Measurements from ENCODE around the gene ABCB8. TPM values are rescaled to one million over a fixed set of nuclear protein-coding genes. Genes with fewer than 3 reads are reported as not detected.

Gene ABCB8
- total and polyA plus RNA-seq, 2 donors (not counting 1 experiment from before 2014, with no cell fraction given), result 41.4 to 69.7 TPM

GRCh38 chr7:150996376-150997074 is 31.7 kb upstream of the ABCB8 start:
- peaks cover 0 to 35% (median 4%) of the 10 kb centered on the region in 4 experiments for H3K27me3 ChIP-seq (replicated peaks in 1 of 4; ENCODE audit: control extremely low read depth in 1 of 4, control insufficient read depth in 3 of 4, insufficient read depth in 4 of 4, low read length in 3 of 4)
- H3K4me1 Mint-ChIP-seq, result peaks cover 4% of the 10 kb centered on the region
- H2AFZ ChIP-seq (ENCODE audit: insufficient read depth, low read depth, low read length, poor library complexity, severe bottlenecking), result no peak overlapping the region
- no peaks in the 10 kb centered on the region for H4K20me1 ChIP-seq (ENCODE audit: control insufficient read depth, insufficient read depth, low read length, poor library complexity, severe bottlenecking)
- no peak overlapping the region for H3K9ac ChIP-seq (ENCODE audit: low read length)
- H3K4me2 ChIP-seq (replicated peaks; ENCODE audit: low read depth, low read length, poor library complexity, severe bottlenecking), result no peak overlapping the region
- ChIA-PET POLR2A (no interaction called here), CTCF (no interaction called here)
- H3K79me2 ChIP-seq (ENCODE audit: control insufficient read depth, insufficient read depth, low read length), result no peaks in the 10 kb centered on the region
- no peak overlapping the region for H3K4me3 Mint-ChIP-seq
- ATAC-seq (ENCODE audit: low read depth), result no peak
- no peaks in the 10 kb centered on the region for H3K9me3 Mint-ChIP-seq (ENCODE audit: insufficient read depth)
- no peak overlapping the region for H3K27ac Mint-ChIP-seq
- TF ChIP-seq EZH2 (IDR thresholded peaks at IDR 0.05; ENCODE audit: borderline replicate concordance, insufficient read depth, low read depth, low read length, poor library complexity, severe bottlenecking), result no peak
- no peak for TF ChIP-seq CTCF (IDR thresholded peaks at IDR 0.05)
- peaks cover 0 to 14% of the 10 kb centered on the region in 2 donors for H3K4me1 ChIP-seq (ENCODE audit: control insufficient read depth in 2 of 2, insufficient read depth in 2 of 2, low read length in 2 of 2)
- intact Hi-C loops (cut with micrococcal nuclease), result no loop called here
- H3K27ac ChIP-seq (ENCODE audit: low read length in 2 of 2), result no peak overlapping the region
- H3K4me3 ChIP-seq (ENCODE audit: control extremely low read depth in 1 of 5, extremely low read depth in 1 of 5, insufficient read depth in 1 of 5, low read depth in 2 of 5, low read length in 4 of 5), result no peak overlapping the region
- H3K36me3 ChIP-seq (replicated peaks in 1 of 2; ENCODE audit: control extremely low read depth in 1 of 2, control insufficient read depth in 1 of 2, extremely low read depth in 1 of 2, insufficient read depth in 2 of 2, low read length in 1 of 2), result no peaks in the 10 kb centered on the region
- WGBS (ENCODE audit: insufficient coverage), result 6% methylated on average over 30 of the region's 31 CpGs
- peaks cover 0 to 16% (median 0%) of the 10 kb centered on the region in 3 donors for H3K9me3 ChIP-seq (ENCODE audit: control extremely low read depth in 1 of 3, control insufficient read depth in 2 of 3, insufficient read depth in 1 of 3, low read length in 2 of 3)
- no peak for DNase-seq
- peaks cover 13% of the 10 kb centered on the region for H3K27me3 Mint-ChIP-seq

GRCh38 chr7:150997075-150997511 is 31.2 kb upstream of the ABCB8 start:
- H3K27ac ChIP-seq (ENCODE audit: low read length in 2 of 2), result no peak overlapping the region
- ChIA-PET POLR2A (no interaction called here), CTCF (no interaction called here)
- peaks cover 0 to 14% of the 10 kb centered on the region in 2 donors for H3K4me1 ChIP-seq (ENCODE audit: control insufficient read depth in 2 of 2, insufficient read depth in 2 of 2, low read length in 2 of 2)
- peaks cover 0 to 16% (median 0%) of the 10 kb centered on the region in 3 donors for H3K9me3 ChIP-seq (ENCODE audit: control extremely low read depth in 1 of 3, control insufficient read depth in 2 of 3, insufficient read depth in 1 of 3, low read length in 2 of 3)
- Mint-ChIP-seq H3K27ac (no peak overlapping the region), H3K4me1 (peaks cover 4% of the 10 kb centered on the region), H3K9me3 (ENCODE audit: insufficient read depth) (no peaks in the 10 kb centered on the region), H3K27me3 (peaks cover 13% of the 10 kb centered on the region), H3K4me3 (no peak overlapping the region)
- no peak for TF ChIP-seq EZH2 (IDR thresholded peaks at IDR 0.05; ENCODE audit: borderline replicate concordance, insufficient read depth, low read depth, low read length, poor library complexity, severe bottlenecking)
- no peak for TF ChIP-seq CTCF (IDR thresholded peaks at IDR 0.05)
- H2AFZ ChIP-seq (ENCODE audit: insufficient read depth, low read depth, low read length, poor library complexity, severe bottlenecking), result no peak overlapping the region
- DNase-seq (no peak), ATAC-seq (ENCODE audit: low read depth) (no peak)
- WGBS (ENCODE audit: insufficient coverage), result 78% methylated on average over 6 of the region's 8 CpGs
- H3K9ac ChIP-seq (ENCODE audit: low read length), result no peak overlapping the region
- H3K36me3 ChIP-seq (replicated peaks in 1 of 2; ENCODE audit: control extremely low read depth in 1 of 2, control insufficient read depth in 1 of 2, extremely low read depth in 1 of 2, insufficient read depth in 2 of 2, low read length in 1 of 2), result no peaks in the 10 kb centered on the region
- H3K79me2 ChIP-seq (ENCODE audit: control insufficient read depth, insufficient read depth, low read length), result no peaks in the 10 kb centered on the region
- H3K4me2 ChIP-seq (replicated peaks; ENCODE audit: low read depth, low read length, poor library complexity, severe bottlenecking), result no peak overlapping the region
- intact Hi-C loops (cut with micrococcal nuclease), result no loop called here
- peaks cover 0 to 35% (median 4%) of the 10 kb centered on the region in 4 experiments for H3K27me3 ChIP-seq (replicated peaks in 1 of 4; ENCODE audit: control extremely low read depth in 1 of 4, control insufficient read depth in 3 of 4, insufficient read depth in 4 of 4, low read length in 3 of 4)
- no peak overlapping the region for H3K4me3 ChIP-seq (ENCODE audit: control extremely low read depth in 1 of 5, extremely low read depth in 1 of 5, insufficient read depth in 1 of 5, low read depth in 2 of 5, low read length in 4 of 5)
- no peaks in the 10 kb centered on the region for H4K20me1 ChIP-seq (ENCODE audit: control insufficient read depth, insufficient read depth, low read length, poor library complexity, severe bottlenecking)
